ENCODE data around the gene SH3BP5L.
"Not testable (repeated sequence)": the region's sequence is repeated elsewhere in the genome, so short reads cannot be mapped to it uniquely, and the experiment has no call there.

The SH3BP5L gene

GRCh38 chr1:248807067-248807737 is 18.5 kb downstream of the SH3BP5L start:
- peak; percentile 19 for DNase-seq

- no peak for DNase-seq
Observed at GRCh38 chr1:248805876-248806275, 19.8 kb downstream of the SH3BP5L start.

GRCh38 chr1:248804771-248805681 is 20.7 kb downstream of the SH3BP5L start:
- no peak for DNase-seq

- DNase-seq, result not testable (repeated sequence)
Observed at GRCh38 chr1:248803501-248803900, 22.2 kb downstream of the SH3BP5L start.

- DNase-seq, result no peak
Observed at GRCh38 chr1:248802454-248802853, 23.3 kb downstream of the SH3BP5L start.

GRCh38 chr1:248800459-248800858 is 25.3 kb downstream of the SH3BP5L start:
- no peak for DNase-seq

GRCh38 chr1:248798791-248799190 is 26.9 kb downstream of the SH3BP5L start:
- no peak for DNase-seq

- DNase-seq, result not testable (repeated sequence)
Observed at GRCh38 chr1:248794663-248795062, 31.1 kb downstream of the SH3BP5L start.

GRCh38 chr1:248793592-248793991 is 32.1 kb downstream of the SH3BP5L start:
- no peak for DNase-seq

GRCh38 chr1:248792342-248792741 is 33.4 kb downstream of the SH3BP5L start:
- no peak for DNase-seq

GRCh38 chr1:248791010-248791409 is 34.7 kb downstream of the SH3BP5L start:
- DNase-seq, result no peak

GRCh38 chr1:248790456-248790855 is 35.3 kb downstream of the SH3BP5L start:
- no peak for DNase-seq

- not testable (repeated sequence) for DNase-seq
Observed at GRCh38 chr1:248789337-248789736, 36.4 kb downstream of the SH3BP5L start.

- DNase-seq, result no peak
Observed at GRCh38 chr1:248788327-248788726, 37.4 kb downstream of the SH3BP5L start.

- no peak for DNase-seq
Observed at GRCh38 chr1:248787430-248787829, 38.3 kb downstream of the SH3BP5L start.

- DNase-seq, result no peak
Observed at GRCh38 chr1:248786156-248786555, 39.6 kb downstream of the SH3BP5L start.

GRCh38 chr1:248783367-248783766 is 42.3 kb downstream of the SH3BP5L start:
- DNase-seq, result no peak

- no peak for DNase-seq
Observed at GRCh38 chr1:248782416-248783141, 43.1 kb downstream of the SH3BP5L start.

GRCh38 chr1:248779350-248779749 is 46.4 kb downstream of the SH3BP5L start:
- DNase-seq, result no peak

GRCh38 chr1:248778906-248779305 is 46.8 kb downstream of the SH3BP5L start:
- no peak for DNase-seq

- DNase-seq, result no peak
Observed at GRCh38 chr1:248776991-248777390, 48.7 kb downstream of the SH3BP5L start.

- DNase-seq, result no peak
Observed at GRCh38 chr1:248775441-248775840, 50.3 kb downstream of the SH3BP5L start.

Measured in NCI-H2107 (cell line).